K562 (cell line): Measurements from ENCODE around the gene SPATA2. TPM values are rescaled to one million over a fixed set of nuclear protein-coding genes. Genes with fewer than 3 reads are reported as not detected.

Source experiments
- ELF1 ChIP-seq: fragments of 200-800 bp; sonication (Bioruptor generic); IDR thresholded peaks from 2 replicates; pipeline ENCODE4 v1.6.1; 2016; ENCODE audit warnings: missing genetic modification characterization, missing compliant biosample characterization
- MTA3 ChIP-seq: fragments of 450-650 bp; formaldehyde crosslinking; IDR thresholded peaks from 2 replicates; pipeline ENCODE4 v1.6.1; 2017; ENCODE audit warnings: mild to moderate bottlenecking, borderline replicate concordance
- PBX2 ChIP-seq, 2 experiments: IDR thresholded peaks in 1 of 2; conservative IDR thresholded peaks in 1 of 2; 2 replicates each; pipeline ENCODE4 v1.6.1; 2016; ENCODE audit warnings: low read depth in 2 of 2, mild to moderate bottlenecking in 1 of 2, missing compliant biosample characterization in 1 of 2, missing genetic modification characterization in 1 of 2, moderate library complexity in 1 of 2
- SLC30A9 ChIP-seq: fragments of 250-450 bp; sonication (Bioruptor Pico); IDR thresholded peaks from 2 replicates; pipeline ENCODE4 v1.8.0; 2022; ENCODE audit warnings: mild to moderate bottlenecking, moderate library complexity
- polyA plus RNA-seq, 8 experiments: library from polyadenylated mRNA; depleted of rRNA in 4 of 8; stranded (reverse) in 5 of 8; unstranded in 3 of 8; fragments of >200 nt; fragmentation: Nextera tagmentation in 2 of 8; fragmentation: Illumina TruSeq in 1 of 8; extraction: Ambion mirVana in 2 of 8; extraction: Trizol in 1 of 8; gene quantifications; 2 replicates each; pipeline versions ENCODE4 v1.2.1 to v1.2.3, GENCODE V29; 2011 to 2014; ENCODE audit warnings: inconsistent platforms in 1 of 8, missing spikeins in 1 of 8
- total RNA-seq, 7 experiments: library from RNA; depleted of rRNA in 6 of 7; stranded (reverse); fragments of >200 nt in 6 of 7; fragmentation: Illumina TruSeq in 2 of 7; extraction: Trizol in 2 of 7; gene quantifications; 2 replicates each; pipeline versions ENCODE4 v1.2.1 to v1.2.3, GENCODE V29; 2011 to 2021; ENCODE audit warnings: low replicate concordance in 1 of 7

SPATA2 gene
- total and polyA plus RNA-seq, 9 of the 15 experiments (the other 6 are each of a cell fraction or from before 2014, with no cell fraction given) = 0.46 to 8.2 (median 2.7) TPM

DNA sequence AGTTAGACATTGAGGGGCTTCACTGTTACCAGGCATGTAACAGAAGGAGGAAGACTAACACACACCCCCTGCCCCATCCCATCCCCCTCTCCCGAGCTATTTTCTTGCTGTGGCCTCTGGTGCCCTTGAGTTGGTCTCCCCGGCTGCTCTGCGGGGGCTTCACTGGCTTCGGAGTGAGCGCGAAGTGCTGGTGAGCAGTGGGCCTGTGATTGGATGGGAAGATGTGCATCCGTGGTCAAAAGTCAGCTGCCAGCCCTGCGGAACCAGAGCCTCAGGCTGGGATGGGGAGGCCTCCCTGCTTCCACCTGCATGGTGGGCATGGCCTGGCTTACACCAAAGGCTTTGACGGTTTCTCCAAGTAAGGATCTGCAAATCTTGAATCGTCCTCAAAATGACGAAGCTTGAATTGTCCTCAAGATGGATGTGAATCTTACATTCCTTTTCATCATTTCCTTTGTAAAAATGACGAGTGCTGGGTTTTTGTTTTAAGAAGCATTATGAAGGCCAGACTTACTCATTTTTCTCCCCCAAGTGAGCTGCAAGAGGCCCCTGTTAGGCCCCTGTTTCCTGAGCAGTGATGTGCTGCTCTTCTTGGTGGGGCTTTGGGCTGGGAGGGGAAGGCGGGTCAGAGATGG is 23.7 kb downstream of the SPATA2 start (continued):
- TF ChIP-seq PBX2 (CRISPR knock-in tag; IDR thresholded peaks at IDR 0.05; ENCODE audit: low read depth) (no peak), PBX2 (tag; conservative IDR thresholded peaks at IDR 0.05; ENCODE audit: low read depth) (no peak), SLC30A9 (CRISPR knock-in tag) (no peak), MTA3 (no peak), ELF1 (tag) (no peak)
